SK-N-SH (cell line): ENCODE measurements around the gene HHEX.

Experiments used
- CTCF ChIP-seq: fragments of 200-600 bp; sonication (generic); IDR thresholded peaks from 2 replicates; pipeline ENCODE4 v1.6.1; 2017; ENCODE audit warnings: antibody characterized with exemption, mild to moderate bottlenecking, moderate library complexity
- EP300 ChIP-seq, 2 experiments: IDR thresholded peaks; 2 replicates each; pipeline versions ENCODE4 v1.4.0 to v1.6.1; 2012; ENCODE audit warnings: borderline replicate concordance in 1 of 2, low read depth in 1 of 2, low read length in 1 of 2
- EZH2phosphoT487 ChIP-seq: fragments of 200-600 bp; sonication (generic); IDR thresholded peaks from 2 replicates; pipeline ENCODE4 v1.6.1; 2017; ENCODE audit warnings: low read depth, mixed run types, mild to moderate bottlenecking, antibody characterized with exemption, moderate library complexity, borderline replicate concordance
- GATA2 ChIP-seq: sonication (generic); formaldehyde crosslinking; IDR thresholded peaks from 2 replicates; pipeline ENCODE4 v1.5.0; 2020; ENCODE audit warnings: mild to moderate bottlenecking, missing genetic modification reagents
- JUND ChIP-seq: IDR thresholded peaks from 2 replicates; pipeline ENCODE4 v1.4.0; 2012
- MAX ChIP-seq: IDR thresholded peaks from 2 replicates; pipeline ENCODE4 v1.4.0; 2012; ENCODE audit warnings: low read depth
- NRF1 ChIP-seq: IDR thresholded peaks from 2 replicates; pipeline ENCODE4 v1.6.1; 2012; ENCODE audit warnings: low read depth, mild to moderate bottlenecking, low read length
- PBX3 ChIP-seq: IDR thresholded peaks from 2 replicates; pipeline ENCODE4; 2012
- POLR2AphosphoS5 ChIP-seq: IDR thresholded peaks from 2 replicates; pipeline ENCODE4 v1.6.1; 2012; ENCODE audit warnings: low read depth, low read length
- RAD21 ChIP-seq: IDR thresholded peaks from 2 replicates; pipeline ENCODE4 v1.6.1; 2012; ENCODE audit warnings: mild to moderate bottlenecking, low read length
- RCOR1 ChIP-seq: fragments of 150-350 bp; IDR thresholded peaks from 2 replicates; pipeline ENCODE4 v1.6.1; 2017; ENCODE audit warnings: antibody characterized with exemption, low read length
- REST ChIP-seq: IDR thresholded peaks from 2 replicates; pipeline ENCODE4 v1.6.1; 2012; ENCODE audit warnings: mild to moderate bottlenecking, low read depth, low read length, moderate library complexity
- TAF1 ChIP-seq: IDR thresholded peaks from 2 replicates; pipeline ENCODE4 v1.6.1; 2012; ENCODE audit warnings: low read depth, mild to moderate bottlenecking, low read length, moderate library complexity, borderline replicate concordance
- TCF12 ChIP-seq: IDR thresholded peaks from 2 replicates; pipeline ENCODE4 v1.4.0; 2012

- no peak for TF ChIP-seq TAF1
- no peak for TF ChIP-seq GATA2 (CRISPR knock-in tag)
- no peak for TF ChIP-seq RCOR1
- no peak for TF ChIP-seq CTCF
- no peak for TF ChIP-seq MAX
- TF ChIP-seq TCF12: no peak
- TF ChIP-seq JUND: no peak
- no peak for TF ChIP-seq EP300 (IDR thresholded peaks at IDR 0.05; ENCODE audit: borderline replicate concordance in 1 of 2, low read depth in 1 of 2, low read length in 1 of 2)
- no peak for TF ChIP-seq POLR2AphosphoS5
- no peak for TF ChIP-seq PBX3
- TF ChIP-seq NRF1: no peak
- no peak for TF ChIP-seq EZH2phosphoT487
- TF ChIP-seq RAD21: no peak
- no peak for TF ChIP-seq REST
Measured at GRCh38 chr10:92712016-92712889, 22.5 kb downstream of the HHEX start.
